Calu3 (cell line): ENCODE results near the gene CD36. TPM values are rescaled to one million over a fixed set of nuclear protein-coding genes. Genes with fewer than 3 reads are reported as not detected.

Experiments used
- BruUV-seq: library from RNA; stranded (reverse); fragments of 400-500 nt; replicated peaks from 2 replicates; lab custom pipeline; 2021; lab: Mats Ljungman, UMichigan
- CTCF ChIA-PET: fragments of 300-600 bp; sonication (Branson Sonifier 250); formaldehyde crosslinking; loops from one replicate; lab custom pipeline; 2022; ENCODE audit warnings: antibody characterized with exemption; lab: Charles Lee
- DNase-seq: peaks from one replicate; pipeline ENCODE4 v3.0.0; 2022
- H3K27ac Mint-ChIP-seq: one replicate; pipeline ENCODE4 v1.8.0; 2022; ENCODE audit warnings: mixed read lengths; ENCODE audit not compliant: unreplicated experiment
- H3K27me3 Mint-ChIP-seq: one replicate; pipeline ENCODE4 v1.8.0; 2022; ENCODE audit warnings: mixed read lengths; ENCODE audit not compliant: unreplicated experiment
- H3K36me3 Mint-ChIP-seq: one replicate; pipeline ENCODE4 v1.8.0; 2022; ENCODE audit warnings: mild to moderate bottlenecking, moderate library complexity, mixed read lengths; ENCODE audit not compliant: insufficient read depth, unreplicated experiment
- H3K4me1 Mint-ChIP-seq: one replicate; pipeline ENCODE4 v1.8.0; 2022; ENCODE audit warnings: mild to moderate bottlenecking, low read depth, mixed read lengths; ENCODE audit not compliant: unreplicated experiment
- H3K4me3 Mint-ChIP-seq: one replicate; pipeline ENCODE4 v1.8.0; 2022; ENCODE audit warnings: mild to moderate bottlenecking, low read depth, moderate library complexity, mixed read lengths; ENCODE audit not compliant: unreplicated experiment
- H3K9me3 Mint-ChIP-seq: one replicate; pipeline ENCODE4 v1.8.0; 2022; ENCODE audit warnings: low read depth, mixed read lengths; ENCODE audit not compliant: unreplicated experiment
- CTCF ChIP-seq: fragments of 200-600 bp; IDR thresholded peaks from one replicate; pipeline ENCODE4 v1.8.0; 2022; ENCODE audit warnings: antibody characterized with exemption; ENCODE audit not compliant: unreplicated experiment
- intact Hi-C: fragments of 100-400 bp; cut with micrococcal nuclease; formaldehyde crosslinking; loops from one replicate; pipeline ENCODE4 v1.10.0; 2022; ENCODE audit not compliant: unreplicated experiment
- total RNA-seq: library from RNA; stranded (reverse); gene quantifications from 2 replicates; pipeline ENCODE4 v1.2.3, GENCODE V29; 2022

CD36 gene
- total RNA-seq, 1 experiment from 2014 or later, result not detected

GRCh38 chr7:80676404-80676803 is 38.0 kb downstream of the CD36 start:
- no peak for TF ChIP-seq CTCF
- DNase-seq, result no peak
- H3K9me3 Mint-ChIP-seq, result no peaks in the 10 kb centered on the region

GRCh38 chr7:80677629-80678028 is 39.2 kb downstream of the CD36 start:
- CTCF ChIA-PET, result no interaction called here
- intact Hi-C loops, result no loop called here
- Mint-ChIP-seq H3K36me3 (no peaks in the 10 kb centered on the region), H3K27ac (no peak overlapping the region), H3K9me3 (no peaks in the 10 kb centered on the region), H3K4me3 (no peak overlapping the region), H3K27me3 (no peaks in the 10 kb centered on the region), H3K4me1 (peaks cover 27% of the 10 kb centered on the region)
- no TSS peak for BruUV-seq
- TF ChIP-seq CTCF, result no peak
- no peak for DNase-seq

More at GRCh38 chr7:80676404-80676803, 38.0 kb downstream of the CD36 start:
- Mint-ChIP-seq H3K4me1 (peaks cover 27% of the 10 kb centered on the region), H3K36me3 (no peaks in the 10 kb centered on the region), H3K27me3 (no peaks in the 10 kb centered on the region), H3K4me3 (no peak overlapping the region), H3K27ac (no peak overlapping the region)
- no TSS peak for BruUV-seq
- CTCF ChIA-PET, result no interaction called here
- intact Hi-C loops, result no loop called here

- Mint-ChIP-seq H3K27ac (no peak overlapping the region), H3K4me1 (peaks cover 27% of the 10 kb centered on the region), H3K4me3 (no peak overlapping the region), H3K9me3 (no peaks in the 10 kb centered on the region), H3K27me3 (no peaks in the 10 kb centered on the region), H3K36me3 (no peaks in the 10 kb centered on the region)
- CTCF ChIA-PET, result interaction anchor here (0.6 kb wide), 1 partner anchor 41 kb away, joined by 3 read pairs; no protein-coding TSS in a partner anchor
- intact Hi-C loops, result no loop called here
- TF ChIP-seq CTCF, result no peak
- no TSS peak for BruUV-seq
- DNase-seq, result no peak
These were observed 40.3 kb downstream of the CD36 start for GRCh38 chr7:80678707-80679106.

- intact Hi-C loops, result no loop called here
These were observed 41.8 kb downstream of the CD36 start for GRCh38 chr7:80679921-80680907.

More at GRCh38 chr7:80679921-80680907, 41.8 kb downstream of the CD36 start:
- no peak for DNase-seq
- Mint-ChIP-seq H3K27ac (no peak overlapping the region), H3K4me1 (peaks cover 19% of the 10 kb centered on the region), H3K27me3 (no peaks in the 10 kb centered on the region), H3K4me3 (no peak overlapping the region), H3K9me3 (peaks cover 4% of the 10 kb centered on the region), H3K36me3 (no peaks in the 10 kb centered on the region)
- BruUV-seq, result no TSS peak
- TF ChIP-seq CTCF, result no peak
- CTCF ChIA-PET, result no interaction called here
